Measurements from ENCODE around the gene STRN. TPM values are rescaled to one million over a fixed set of nuclear protein-coding genes. Genes with fewer than 3 reads are reported as not detected.
A peak's percentile ranks its signal among the peaks of the same experiment; 100 is the strongest.
"Not testable (repeated sequence)": the region's sequence is repeated elsewhere in the genome, so short reads cannot be mapped to it uniquely, and the experiment has no call there.

STRN gene
- total RNA-seq, 4 donors from 2014 or later = 23.6 to 30.6 (median 25.3) TPM

DNA sequence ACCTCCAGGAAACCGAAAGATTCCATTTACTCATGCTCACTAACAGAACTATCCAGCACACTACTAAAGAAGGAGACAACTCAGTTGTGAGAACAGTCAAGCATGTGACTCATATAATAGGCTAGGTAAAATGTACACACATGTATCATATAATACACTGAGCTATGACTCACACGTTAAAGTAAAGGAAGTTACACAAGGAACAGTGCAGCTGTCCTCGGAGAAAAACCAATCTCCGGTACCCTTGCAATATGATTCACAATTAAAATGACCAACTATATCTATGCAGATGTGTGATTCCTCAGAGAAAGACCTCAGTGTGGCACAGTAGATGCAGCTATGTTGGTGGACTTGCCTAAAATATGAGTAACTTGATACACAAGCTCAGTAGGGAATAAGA, 76.5 kb downstream of the STRN start:
- Histone ChIP-seq H3K27ac (peak overlapping the region; percentile 73 to 82 (median 80)), H3K4me1 (peaks cover 0 to 17% (median 8%) of the 10 kb centered on the region in 4 donors), H3K27me3 (no peaks in the 10 kb centered on the region), H3K9me3 (no peaks in the 10 kb centered on the region), H3K36me3 (peaks cover 0 to 16% (median 4%) of the 10 kb centered on the region in 4 donors), H3K4me3 (no peak overlapping the region)
- intact Hi-C loops (cut with DNase I; ENCODE audit: low total_unique reads) (no loop called here), in situ Hi-C loops (cut with MboI; ENCODE audit: low pct_ligation_motif_present in 1 of 4, low pct_unique_long_range_greater_than_20kb in 1 of 4, low sequenced_read_pairs in 3 of 4) (no loop called here)
- TF ChIP-seq EP300 (IDR thresholded peaks at IDR 0.05; ENCODE audit: low read depth) = no peak
- no peak for TF ChIP-seq POLR2A (IDR thresholded peaks at IDR 0.05)
- peak; percentile 10 to 60 (median 29) for TF ChIP-seq POLR2AphosphoS5 (IDR thresholded peaks at IDR 0.05)
- no peak for DNase-seq
- 48 to 52% methylated on average over 3 to 4 of the region's 4 CpGs for WGBS, 2 donors (ENCODE audit: low coverage in 1 of 2)

DNA sequence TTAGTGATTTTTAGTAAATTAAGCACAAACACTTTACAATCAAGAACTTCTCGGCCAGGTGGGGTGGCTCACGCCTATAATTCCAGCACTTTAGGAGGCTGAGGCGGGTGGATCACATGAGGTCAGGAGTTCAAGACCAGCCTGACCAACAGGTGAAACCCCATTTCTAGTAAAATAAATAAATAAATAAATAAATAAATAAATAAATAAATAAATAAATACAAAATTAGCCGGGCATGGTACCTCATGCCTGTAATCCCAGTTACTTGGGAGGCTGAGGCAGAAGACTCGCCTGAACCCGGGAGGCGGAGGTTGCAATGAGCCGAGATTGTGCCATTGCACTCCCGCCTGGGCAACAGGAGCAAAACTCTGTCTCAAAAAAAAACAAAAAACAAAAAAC, 79.2 kb downstream of the STRN start:
- H3K9me3 ChIP-seq; intact Hi-C loops (cut with DNase I; ENCODE audit: low total_unique reads); H3K27ac ChIP-seq; H3K4me3 ChIP-seq; H3K27me3 ChIP-seq; in situ Hi-C loops (cut with MboI; ENCODE audit: low pct_ligation_motif_present in 1 of 4, low pct_unique_long_range_greater_than_20kb in 1 of 4, low sequenced_read_pairs in 3 of 4); DNase-seq: not testable (repeated sequence)
- Histone ChIP-seq H3K4me1 (peaks cover 0 to 18% (median 11%) of the 10 kb centered on the region in 4 donors), H3K36me3 (peaks cover 0 to 33% (median 14%) of the 10 kb centered on the region in 4 donors)
- 91 to 97% methylated on average over 8 to 9 of the region's 9 CpGs for WGBS, 2 donors (ENCODE audit: low coverage in 1 of 2)

DNA sequence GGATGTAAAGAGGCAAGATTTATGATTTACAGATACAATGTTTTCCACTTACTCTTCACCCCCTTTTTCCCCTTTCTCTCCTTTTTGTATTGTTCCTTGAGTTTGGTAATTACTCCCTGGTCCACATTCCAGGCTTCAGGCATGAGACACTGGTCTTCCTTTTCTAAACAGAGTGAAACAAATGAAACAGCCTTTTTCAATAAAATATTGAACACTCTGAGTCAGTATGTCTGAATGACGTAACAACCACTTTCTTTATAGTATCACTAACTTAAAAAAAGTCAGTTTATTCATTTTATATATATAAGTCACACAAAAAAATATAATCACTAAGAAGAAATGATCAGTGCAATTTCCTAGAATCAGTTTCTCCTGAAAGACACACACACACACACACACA, 79.7 kb downstream of the STRN start:
- in situ Hi-C loops (cut with MboI; ENCODE audit: low pct_ligation_motif_present in 1 of 4, low pct_unique_long_range_greater_than_20kb in 1 of 4, low sequenced_read_pairs in 3 of 4) = no loop called here
- intact Hi-C loops (cut with DNase I; ENCODE audit: low total_unique reads) = no loop called here
- WGBS, 2 donors (ENCODE audit: low coverage in 1 of 2) = 71 to 94% methylated on average over 1 of the region's 1 CpG

DNA sequence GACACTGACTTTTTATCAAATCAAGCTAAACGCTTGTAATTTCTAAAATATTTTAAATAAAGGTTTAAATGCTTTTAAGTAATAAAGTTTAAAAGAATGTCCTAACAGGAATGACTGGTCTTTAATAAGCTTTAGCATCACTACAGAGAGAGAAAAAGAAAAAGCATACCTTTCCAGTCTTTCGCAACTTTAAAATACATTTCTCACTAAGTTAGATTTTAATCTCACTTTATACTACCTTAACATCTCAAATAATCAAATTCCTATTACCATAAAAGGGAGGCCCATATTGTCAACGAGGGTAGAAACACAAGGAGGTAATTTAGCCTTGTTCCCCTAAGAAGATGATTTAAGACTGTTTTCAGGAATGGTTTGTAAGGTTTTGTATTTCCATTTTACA, 80.7 kb downstream of the STRN start:
- H3K4me1 ChIP-seq = peaks cover 0 to 18% (median 10%) of the 10 kb centered on the region in 4 donors
- TF ChIP-seq POLR2A (IDR thresholded peaks at IDR 0.05) (no peak), POLR2AphosphoS5 (IDR thresholded peaks at IDR 0.05) (no peak), EP300 (IDR thresholded peaks at IDR 0.05; ENCODE audit: low read depth) (no peak)
- TF ChIP-seq, protein P1, sequence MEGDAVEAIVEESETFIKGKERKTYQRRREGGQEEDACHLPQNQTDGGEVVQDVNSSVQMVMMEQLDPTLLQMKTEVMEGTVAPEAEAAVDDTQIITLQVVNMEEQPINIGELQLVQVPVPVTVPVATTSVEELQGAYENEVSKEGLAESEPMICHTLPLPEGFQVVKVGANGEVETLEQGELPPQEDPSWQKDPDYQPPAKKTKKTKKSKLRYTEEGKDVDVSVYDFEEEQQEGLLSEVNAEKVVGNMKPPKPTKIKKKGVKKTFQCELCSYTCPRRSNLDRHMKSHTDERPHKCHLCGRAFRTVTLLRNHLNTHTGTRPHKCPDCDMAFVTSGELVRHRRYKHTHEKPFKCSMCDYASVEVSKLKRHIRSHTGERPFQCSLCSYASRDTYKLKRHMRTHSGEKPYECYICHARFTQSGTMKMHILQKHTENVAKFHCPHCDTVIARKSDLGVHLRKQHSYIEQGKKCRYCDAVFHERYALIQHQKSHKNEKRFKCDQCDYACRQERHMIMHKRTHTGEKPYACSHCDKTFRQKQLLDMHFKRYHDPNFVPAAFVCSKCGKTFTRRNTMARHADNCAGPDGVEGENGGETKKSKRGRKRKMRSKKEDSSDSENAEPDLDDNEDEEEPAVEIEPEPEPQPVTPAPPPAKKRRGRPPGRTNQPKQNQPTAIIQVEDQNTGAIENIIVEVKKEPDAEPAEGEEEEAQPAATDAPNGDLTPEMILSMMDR (IDR thresholded peaks at IDR 0.05) = no peak
- no peak overlapping the region for H3K27ac ChIP-seq
- in situ Hi-C loops (cut with MboI; ENCODE audit: low pct_ligation_motif_present in 1 of 4, low pct_unique_long_range_greater_than_20kb in 1 of 4, low sequenced_read_pairs in 3 of 4) (no loop called here), intact Hi-C loops (cut with DNase I; ENCODE audit: low total_unique reads) (no loop called here)
- no peaks in the 10 kb centered on the region for H3K9me3 ChIP-seq
- no peak overlapping the region for H3K4me3 ChIP-seq
- H3K27me3 ChIP-seq = no peaks in the 10 kb centered on the region
- no peak for DNase-seq
- 87 to 92% methylated on average over 3 of the region's 3 CpGs for WGBS, 2 donors (ENCODE audit: low coverage in 1 of 2)
- peaks cover 0 to 33% (median 14%) of the 10 kb centered on the region in 4 donors for H3K36me3 ChIP-seq

More for the DNA sequence above, 79.7 kb downstream of the STRN start:
- no peak for DNase-seq
- Histone ChIP-seq H3K27me3 (no peaks in the 10 kb centered on the region), H3K36me3 (peaks cover 0 to 33% (median 14%) of the 10 kb centered on the region in 4 donors), H3K27ac (no peak overlapping the region), H3K9me3 (no peaks in the 10 kb centered on the region), H3K4me3 (no peak overlapping the region), H3K4me1 (peaks cover 0 to 21% (median 12%) of the 10 kb centered on the region in 4 donors)
- TF ChIP-seq EP300 (IDR thresholded peaks at IDR 0.05; ENCODE audit: low read depth) (no peak), POLR2A (IDR thresholded peaks at IDR 0.05) (no peak), POLR2AphosphoS5 (IDR thresholded peaks at IDR 0.05) (no peak)
- TF ChIP-seq, protein P1 (IDR thresholded peaks at IDR 0.05) = no peak

DNA sequence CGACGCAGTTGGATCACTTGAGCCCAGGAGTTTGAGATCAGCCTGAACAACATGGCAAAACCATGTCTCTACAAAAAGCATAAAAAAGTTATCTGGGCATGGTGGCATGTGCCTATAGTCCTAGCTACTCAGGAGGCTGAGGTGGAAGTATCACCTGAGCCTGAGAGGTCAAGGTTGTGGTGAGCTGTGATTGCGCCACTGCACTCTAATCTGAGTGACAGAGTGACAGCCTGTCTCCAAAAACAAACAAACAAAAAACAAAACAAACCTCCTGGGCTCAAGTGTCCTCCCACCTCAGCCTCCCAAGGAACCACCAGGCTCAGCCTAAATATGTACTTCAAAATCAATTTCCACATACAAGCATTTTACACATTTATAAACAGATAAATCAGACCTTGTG, 83.8 kb downstream of the STRN start:
- in situ Hi-C loops (cut with MboI; ENCODE audit: low pct_ligation_motif_present in 1 of 4, low pct_unique_long_range_greater_than_20kb in 1 of 4, low sequenced_read_pairs in 3 of 4) = no loop called here
- peaks cover 0 to 39% (median 17%) of the 10 kb centered on the region in 4 donors for H3K36me3 ChIP-seq

More for the DNA sequence above, 83.8 kb downstream of the STRN start:
- TF ChIP-seq, protein P1 (IDR thresholded peaks at IDR 0.05) = no peak
- no peak for TF ChIP-seq EP300 (IDR thresholded peaks at IDR 0.05; ENCODE audit: low read depth)
- TF ChIP-seq POLR2AphosphoS5 (IDR thresholded peaks at IDR 0.05) = no peak
- no peak for TF ChIP-seq POLR2A (IDR thresholded peaks at IDR 0.05)
- Histone ChIP-seq H3K9me3 (no peaks in the 10 kb centered on the region), H3K27ac (peak overlapping the region in 1 of 4 donors; percentile 10), H3K4me1 (peaks cover 0 to 9% (median 5%) of the 10 kb centered on the region in 4 donors), H3K4me3 (no peak overlapping the region), H3K27me3 (no peaks in the 10 kb centered on the region)
- 88% methylated on average over 3 of the region's 3 CpGs; no CpG with 5 or more reads in 1 of the 2 donors for WGBS, 2 donors (ENCODE audit: low coverage in 1 of 2)
- no peak for DNase-seq
- intact Hi-C loops (cut with DNase I; ENCODE audit: low total_unique reads) = no loop called here
